HepG2 (cell line): ENCODE measurements around the gene CLCN1. TPM values are rescaled to one million over a fixed set of nuclear protein-coding genes. Genes with fewer than 3 reads are reported as not detected.

Source experiments
- CREB1 ChIP-seq, 2 experiments: fragments of 450-650 bp in 1 of 2; IDR thresholded peaks; 2 replicates each; pipeline ENCODE4 v1.6.1; 2016 to 2017; ENCODE audit warnings: control low read depth in 1 of 2, mild to moderate bottlenecking in 1 of 2, missing compliant biosample characterization in 1 of 2, missing genetic modification characterization in 1 of 2
- CREM ChIP-seq, 2 experiments: sonication (generic) in 1 of 2; formaldehyde crosslinking in 1 of 2; IDR thresholded peaks; 2 replicates each; pipeline versions ENCODE4 v1.4.0 to v1.6.1; 2016 to 2020; ENCODE audit warnings: antibody characterized with exemption in 1 of 2, mild to moderate bottlenecking in 1 of 2, missing genetic modification reagents in 1 of 2
- E2F2 ChIP-seq: sonication (generic); formaldehyde crosslinking; IDR thresholded peaks from 2 replicates; pipeline ENCODE4 v1.4.0; 2020; ENCODE audit warnings: missing genetic modification reagents, borderline replicate concordance
- HDAC6 ChIP-seq: fragments of 200-600 bp; sonication (generic); IDR thresholded peaks from 2 replicates; pipeline ENCODE4 v1.7.0; 2017; ENCODE audit warnings: mild to moderate bottlenecking, antibody characterized with exemption, low read length, low read depth
- MED13 ChIP-seq: sonication (generic); formaldehyde crosslinking; IDR thresholded peaks from 2 replicates; pipeline ENCODE4 v1.5.0; 2020; ENCODE audit warnings: missing genetic modification reagents
- MYC ChIP-seq: sonication (generic); formaldehyde crosslinking; IDR thresholded peaks from 2 replicates; pipeline ENCODE4 v1.9.0; 2021; ENCODE audit warnings: missing genetic modification reagents, borderline replicate concordance
- NCOA5 ChIP-seq: sonication (generic); formaldehyde crosslinking; IDR thresholded peaks from 2 replicates; pipeline ENCODE4 v1.4.0; 2020; ENCODE audit warnings: missing genetic modification reagents
- NFKBIZ ChIP-seq: IDR thresholded peaks from 2 replicates; pipeline ENCODE4 v1.6.1; 2018; ENCODE audit warnings: missing genetic modification reagents, missing compliant biosample characterization
- PHF21A ChIP-seq: sonication (generic); formaldehyde crosslinking; IDR thresholded peaks from 2 replicates; pipeline ENCODE4 v1.5.0; 2020; ENCODE audit warnings: mild to moderate bottlenecking, missing genetic modification reagents
- RNF2 ChIP-seq: fragments of 450-650 bp; conservative IDR thresholded peaks from 2 replicates; pipeline ENCODE4 v1.6.1; 2016; ENCODE audit warnings: low read depth
- SIN3B ChIP-seq: fragments of 150-350 bp; IDR thresholded peaks from 2 replicates; pipeline ENCODE4 v1.6.1; 2014; ENCODE audit warnings: low read length
- SMAD3 ChIP-seq: sonication (generic); formaldehyde crosslinking; IDR thresholded peaks from 2 replicates; pipeline ENCODE4 v1.4.0; 2020; ENCODE audit warnings: missing genetic modification reagents
- STAG1 ChIP-seq: sonication (generic); formaldehyde crosslinking; IDR thresholded peaks from 2 replicates; pipeline ENCODE4 v1.4.0; 2020; ENCODE audit warnings: missing genetic modification reagents
- ZNF124 ChIP-seq: sonication (generic); formaldehyde crosslinking; IDR thresholded peaks from 2 replicates; pipeline ENCODE4 v1.4.0; 2020; ENCODE audit warnings: missing genetic modification reagents
- ZNF317 ChIP-seq: sonication (generic); formaldehyde crosslinking; IDR thresholded peaks from 2 replicates; pipeline ENCODE4 v1.5.0; 2020; ENCODE audit warnings: mild to moderate bottlenecking, missing genetic modification reagents
- ZNF331 ChIP-seq: sonication (generic); formaldehyde crosslinking; IDR thresholded peaks from 2 replicates; pipeline ENCODE4 v1.4.0; 2020; ENCODE audit warnings: missing genetic modification reagents
- ZNF562 ChIP-seq: sonication (generic); formaldehyde crosslinking; IDR thresholded peaks from 2 replicates; pipeline ENCODE4 v1.8.0; 2022; ENCODE audit warnings: missing genetic modification reagents, borderline replicate concordance
- ZNF598 ChIP-seq: sonication (generic); formaldehyde crosslinking; IDR thresholded peaks from 2 replicates; pipeline ENCODE4 v1.5.1; 2020; ENCODE audit warnings: mild to moderate bottlenecking, missing genetic modification reagents, borderline replicate concordance
- ZNF747 ChIP-seq: sonication (generic); formaldehyde crosslinking; IDR thresholded peaks from 2 replicates; pipeline ENCODE4 v1.8.1; 2023; ENCODE audit warnings: missing genetic modification reagents, mild to moderate bottlenecking, borderline replicate concordance
- ZNF841 ChIP-seq: sonication (generic); formaldehyde crosslinking; IDR thresholded peaks from 2 replicates; pipeline ENCODE4 v1.8.1; 2023; ENCODE audit warnings: missing genetic modification reagents, borderline replicate concordance
- polyA plus RNA-seq, 8 experiments: library from polyadenylated mRNA; depleted of rRNA in 3 of 8; stranded (reverse) in 7 of 8; unstranded in 1 of 8; fragments of >200 nt; fragmentation: Illumina TruSeq in 4 of 8; extraction: Trizol in 4 of 8; gene quantifications; 2 replicates each; pipeline versions ENCODE4 v1.2.1 to v1.2.3, GENCODE V29; 2011 to 2016; ENCODE audit warnings: low read depth in 4 of 8, missing spikeins in 1 of 8, mixed read lengths in 1 of 8; ENCODE audit not compliant: insufficient read depth in 1 of 8
- total RNA-seq, 5 experiments: library from RNA; depleted of rRNA; stranded (reverse); fragments of >200 nt; fragmentation: Illumina TruSeq; extraction: Trizol; gene quantifications; 2 replicates each; pipeline ENCODE4 v1.2.3, GENCODE V29; 2016; ENCODE audit warnings: low read depth in 1 of 5
- TF ChIP-seq, protein P1 (sequence below): sonication (generic); formaldehyde crosslinking; IDR thresholded peaks from 2 replicates; pipeline ENCODE4 v1.5.0; 2020; ENCODE audit warnings: missing genetic modification reagents, mild to moderate bottlenecking, borderline replicate concordance
- TF ChIP-seq, protein P2 (sequence below): sonication (generic); formaldehyde crosslinking; IDR thresholded peaks from 2 replicates; pipeline ENCODE4 v1.5.0; 2020; ENCODE audit warnings: missing genetic modification reagents

CLCN1 gene
- total and polyA plus RNA-seq, 2 of the 13 experiments (the other 11 are each of a cell fraction or from before 2014, with no cell fraction given) = 0.01 TPM; not detected in 1

DNA sequence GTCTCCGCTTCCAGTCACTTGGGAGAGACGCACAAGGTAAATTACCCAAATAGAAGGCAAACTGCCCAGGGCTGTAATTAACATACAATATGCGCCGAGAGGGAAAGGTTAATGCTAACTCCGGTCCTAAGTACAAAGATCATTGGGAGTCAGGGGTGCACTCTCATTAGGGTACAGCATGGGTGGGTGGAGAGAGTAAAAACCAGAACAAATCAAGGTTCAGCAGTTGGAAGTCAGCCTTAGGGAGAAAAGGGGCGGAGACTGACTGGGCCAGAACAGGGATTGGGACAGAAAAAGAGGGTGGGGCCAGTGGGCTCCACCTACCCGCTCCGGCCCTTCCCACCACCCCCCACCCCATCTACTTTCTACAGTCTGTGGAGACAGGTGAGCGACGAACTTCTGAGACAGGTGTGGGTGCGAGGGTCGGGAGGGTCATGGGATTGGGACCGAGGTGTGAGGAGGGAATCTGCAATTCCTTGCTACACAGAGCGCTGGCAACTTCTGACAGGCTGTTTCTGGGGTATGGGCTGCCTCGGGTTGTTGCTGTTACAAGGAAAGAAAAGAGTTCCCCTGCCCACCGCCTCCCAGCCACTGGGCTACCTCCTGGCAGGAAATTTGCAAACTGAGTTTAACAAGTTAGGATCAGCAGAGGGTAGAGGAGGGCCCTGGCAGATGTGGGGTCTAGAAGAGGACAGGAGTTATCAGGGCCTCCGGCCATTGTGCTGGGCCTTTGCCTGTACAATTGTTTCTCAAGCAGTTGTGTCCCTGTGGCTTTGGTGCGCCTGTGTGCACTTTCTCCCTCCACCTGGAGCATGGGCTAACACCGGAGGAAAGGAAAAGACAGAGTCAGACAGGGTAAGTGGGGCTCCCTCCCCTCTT is 31.1 kb upstream of the CLCN1 start, which contains the start of gene TMEM139 (continued):
- no peak for TF ChIP-seq CREB1 (IDR thresholded peaks at IDR 0.05)
- TF ChIP-seq CREB1 (CRISPR knock-in tag; IDR thresholded peaks at IDR 0.05) = peak; percentile 66; the same call in 1 of the 2 replicates
- TF ChIP-seq ZNF562 (CRISPR knock-in tag) = no peak
- TF ChIP-seq PHF21A (CRISPR knock-in tag) = peak; percentile 90
- TF ChIP-seq, protein P1, sequence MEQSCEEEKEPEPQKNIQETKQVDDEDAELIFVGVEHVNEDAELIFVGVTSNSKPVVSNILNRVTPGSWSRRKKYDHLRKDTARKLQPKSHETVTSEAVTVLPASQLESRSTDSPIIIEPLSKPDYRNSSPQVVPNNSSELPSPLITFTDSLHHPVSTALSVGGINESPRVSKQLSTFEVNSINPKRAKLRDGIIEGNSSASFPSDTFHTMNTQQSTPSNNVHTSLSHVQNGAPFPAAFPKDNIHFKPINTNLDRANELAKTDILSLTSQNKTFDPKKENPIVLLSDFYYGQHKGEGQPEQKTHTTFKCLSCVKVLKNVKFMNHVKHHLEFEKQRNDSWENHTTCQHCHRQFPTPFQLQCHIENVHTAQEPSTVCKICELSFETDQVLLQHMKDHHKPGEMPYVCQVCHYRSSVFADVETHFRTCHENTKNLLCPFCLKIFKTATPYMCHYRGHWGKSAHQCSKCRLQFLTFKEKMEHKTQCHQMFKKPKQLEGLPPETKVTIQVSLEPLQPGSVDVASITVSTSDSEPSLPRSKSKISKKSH = no peak
- no peak for TF ChIP-seq RNF2
- TF ChIP-seq ZNF331 (CRISPR knock-in tag) = no peak
- TF ChIP-seq CREM (IDR thresholded peaks at IDR 0.05) = 0 out of 2 replicates have a peak, but pooled peaks have one; percentile 24
- TF ChIP-seq CREM (CRISPR knock-in tag; IDR thresholded peaks at IDR 0.05) = no peak
- 0 out of 2 replicates have a peak, but pooled peaks have one; percentile 15 for TF ChIP-seq ZNF598 (CRISPR knock-in tag)
- no peak for TF ChIP-seq NFKBIZ (CRISPR knock-in tag)
- no peak for TF ChIP-seq SIN3B
- TF ChIP-seq E2F2 (CRISPR knock-in tag) = no peak
- TF ChIP-seq ZNF124 (CRISPR knock-in tag) = no peak
- TF ChIP-seq ZNF747 (CRISPR knock-in tag) = no peak
- no peak for TF ChIP-seq NCOA5 (CRISPR knock-in tag)
- TF ChIP-seq, protein P2, sequence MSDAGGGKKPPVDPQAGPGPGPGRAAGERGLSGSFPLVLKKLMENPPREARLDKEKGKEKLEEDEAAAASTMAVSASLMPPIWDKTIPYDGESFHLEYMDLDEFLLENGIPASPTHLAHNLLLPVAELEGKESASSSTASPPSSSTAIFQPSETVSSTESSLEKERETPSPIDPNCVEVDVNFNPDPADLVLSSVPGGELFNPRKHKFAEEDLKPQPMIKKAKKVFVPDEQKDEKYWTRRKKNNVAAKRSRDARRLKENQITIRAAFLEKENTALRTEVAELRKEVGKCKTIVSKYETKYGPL (CRISPR knock-in tag) = no peak
- no peak for TF ChIP-seq HDAC6
- TF ChIP-seq MED13 (CRISPR knock-in tag) = no peak
- TF ChIP-seq SMAD3 = no peak
- TF ChIP-seq MYC (CRISPR knock-in tag) = 0 out of 2 replicates have a peak, but pooled peaks have one; percentile 34
- TF ChIP-seq ZNF317 (CRISPR knock-in tag) = no peak
- TF ChIP-seq STAG1 (CRISPR knock-in tag) = no peak
- TF ChIP-seq ZNF841 (CRISPR knock-in tag) = no peak
